CD4-positive, alpha-beta T cell treated with Interleukin-15 for 1 hour (primary cell): ENCODE measurements around the gene IP6K1.
A peak's percentile ranks its signal among the peaks of the same experiment; 100 is the strongest.

Experiments
- DNase-seq: peaks from one replicate; pipeline ENCODE4 v3.0.0-alpha.2; 2020

IP6K1 gene

DNA sequence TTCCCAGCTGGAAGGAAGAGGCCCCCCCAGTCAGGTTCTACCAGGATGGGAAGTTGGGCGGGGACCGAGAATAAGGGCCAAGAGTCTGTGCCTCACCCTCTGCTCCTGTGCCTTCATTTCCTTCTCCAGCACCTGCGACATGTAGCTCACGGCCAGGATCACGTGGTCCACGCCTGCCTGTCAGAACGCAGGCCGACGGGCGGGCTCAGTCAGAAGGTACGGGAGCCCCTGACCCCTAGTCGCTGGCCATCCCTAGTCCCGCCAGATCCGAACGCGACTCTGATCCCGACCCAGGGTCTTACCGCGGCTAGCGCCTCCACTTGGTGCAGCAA is 63.1 kb downstream of the IP6K1 start:
- DNase-seq = peak; percentile 63

DNA sequence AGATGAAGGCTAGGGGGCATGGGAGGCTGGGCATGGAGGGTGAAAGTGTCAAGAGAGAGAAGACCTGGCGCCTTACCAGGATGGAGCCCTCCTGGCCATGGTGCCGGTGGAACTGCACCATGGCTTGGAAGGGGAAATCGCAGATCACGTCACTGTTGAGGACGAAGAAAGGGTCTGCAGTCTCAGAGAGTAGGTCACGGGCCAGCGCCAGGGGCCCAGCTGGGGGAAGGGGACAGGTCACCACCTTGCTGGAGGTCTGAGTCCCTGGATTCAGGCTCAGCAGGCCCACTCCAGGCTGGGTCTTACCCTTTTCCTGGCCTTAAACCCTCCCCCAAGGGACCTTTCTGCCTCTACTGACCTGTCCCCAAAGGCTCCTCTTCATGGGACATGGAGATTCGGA is 63.4 kb downstream of the IP6K1 start:
- DNase-seq = peak; percentile 15

DNA sequence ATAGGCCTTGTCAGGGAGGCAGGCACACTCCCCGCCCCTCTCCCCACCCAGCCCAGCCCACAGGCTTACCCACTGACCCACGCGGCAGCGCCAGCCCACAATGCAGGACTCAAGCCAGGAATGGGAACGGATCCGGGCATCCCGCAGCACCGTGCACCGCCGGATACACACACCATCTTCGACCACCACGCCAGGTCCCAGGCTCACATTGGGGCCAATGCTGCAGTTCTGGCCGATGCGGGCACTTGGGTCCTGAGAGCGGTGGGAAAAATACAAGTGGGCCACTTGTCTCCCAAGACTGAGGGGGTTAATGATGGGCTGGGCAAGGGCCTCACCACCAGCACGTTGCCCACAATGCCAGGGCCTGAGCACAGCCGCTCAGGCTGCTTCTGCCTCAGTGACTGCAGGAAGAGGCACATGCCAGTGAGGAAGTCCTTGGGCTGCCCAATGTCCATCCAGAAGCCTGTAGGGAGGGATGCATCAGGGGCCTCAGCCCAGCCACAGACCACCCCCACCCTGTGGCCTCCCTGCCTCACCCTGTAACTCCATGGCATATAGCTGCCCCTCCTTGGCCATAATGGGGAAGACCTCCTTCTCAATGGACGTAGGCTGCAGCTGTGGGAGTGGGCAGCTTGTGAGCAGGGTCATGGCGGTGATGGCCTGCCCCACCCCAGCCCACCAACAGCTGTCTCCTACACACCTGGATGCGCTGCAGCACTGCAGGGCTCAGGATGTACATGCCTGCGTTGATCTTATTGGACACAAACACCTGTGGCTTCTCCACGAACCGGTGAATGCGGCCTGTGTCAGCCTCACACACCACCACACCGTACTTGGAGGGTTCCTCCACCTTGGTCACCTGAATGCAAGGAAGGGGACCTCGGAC is 64.2 kb downstream of the IP6K1 start:
- peak; percentile 10 for DNase-seq

DNA sequence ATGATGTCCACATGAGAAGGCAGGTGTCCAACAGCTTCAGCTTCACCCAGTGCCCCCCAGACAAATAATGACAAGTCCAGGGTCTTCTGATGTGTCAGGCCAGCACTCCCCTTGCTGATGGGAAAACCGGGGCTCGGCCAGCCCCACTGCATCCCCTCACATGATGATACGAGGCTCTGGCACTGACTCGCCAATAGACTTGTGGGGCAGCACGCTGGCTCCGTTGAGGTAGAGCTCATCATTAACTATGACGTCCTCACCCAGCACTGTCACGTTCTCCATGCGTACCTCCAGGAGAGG is 64.8 kb downstream of the IP6K1 start:
- no peak for DNase-seq

DNA sequence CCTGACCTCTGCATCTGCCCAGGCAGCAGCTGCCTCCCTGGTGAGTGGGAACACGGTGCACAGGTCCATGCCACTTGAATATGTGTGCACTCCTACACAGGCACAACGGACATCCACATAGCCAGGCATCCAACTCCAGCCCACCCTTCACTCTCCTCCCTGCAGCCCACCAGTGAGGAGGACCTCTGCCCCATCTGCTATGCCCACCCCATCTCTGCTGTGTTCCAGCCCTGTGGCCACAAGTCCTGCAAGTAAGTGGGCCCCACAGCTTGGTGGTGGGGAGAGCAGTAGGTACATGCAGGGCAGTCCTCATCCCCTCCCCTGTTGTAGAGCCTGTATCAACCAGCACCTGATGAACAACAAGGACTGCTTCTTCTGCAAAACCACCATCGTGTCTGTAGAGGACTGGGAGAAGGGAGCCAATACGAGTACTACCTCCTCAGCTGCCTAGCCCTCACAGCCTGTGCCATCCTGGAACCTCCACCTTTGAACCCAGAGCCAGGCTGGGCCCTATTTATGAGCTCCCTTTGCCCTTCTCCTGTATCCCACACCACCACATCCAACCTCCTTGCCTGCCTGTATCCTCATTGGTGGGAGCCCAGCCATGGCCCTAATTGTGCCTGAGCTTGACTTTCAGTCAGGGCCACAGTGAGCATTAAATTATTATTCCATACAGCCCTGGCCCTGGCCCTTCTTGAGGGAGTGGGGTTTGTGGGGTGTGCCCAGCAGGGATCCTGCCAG is 65.3 kb downstream of the IP6K1 start:
- no peak for DNase-seq

- DNase-seq = peak; percentile 90
Measured at GRCh38 chr3:49719214-49719884, 67.0 kb downstream of the IP6K1 start, which contains the start of gene AMIGO3. Gene AMIGO3 (minus strand): TSS chr3:49719684. CDS start chr3:49719465, 219 bp downstream.

GRCh38 chr3:49718858-49719213 is 67.5 kb downstream of the IP6K1 start:
- DNase-seq = no peak

- DNase-seq = no peak
Measured at GRCh38 chr3:49717959-49718857, 68.1 kb downstream of the IP6K1 start.

- peak; percentile 13 for DNase-seq
Measured at GRCh38 chr3:49717211-49717958, 69.0 kb downstream of the IP6K1 start.

- peak; percentile 4 for DNase-seq
Measured at GRCh38 chr3:49716691-49717210, 69.6 kb downstream of the IP6K1 start.

DNA sequence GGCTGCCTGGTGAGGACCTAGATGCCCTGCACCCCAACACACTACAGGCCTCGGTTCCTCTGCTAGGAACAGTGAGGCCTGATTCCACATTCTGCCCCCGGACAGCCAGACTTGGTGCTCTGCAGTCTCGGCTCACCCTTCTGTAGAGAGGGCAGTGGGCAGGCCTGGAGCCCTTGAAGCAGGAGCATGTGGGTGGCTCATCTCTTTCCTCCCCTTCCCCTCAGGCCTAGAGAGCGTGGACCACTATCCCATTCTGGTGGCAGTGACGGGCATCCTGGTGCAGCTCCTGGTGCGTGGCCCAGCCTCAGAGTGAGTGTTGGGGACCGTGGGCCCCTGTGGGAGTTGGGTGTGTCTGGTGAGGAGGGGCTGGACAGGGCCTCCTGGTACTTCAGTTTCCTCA is 70.2 kb downstream of the IP6K1 start:
- DNase-seq = no peak

GRCh38 chr3:49715611-49716121 is 70.7 kb downstream of the IP6K1 start:
- DNase-seq = peak; percentile 15

DNA sequence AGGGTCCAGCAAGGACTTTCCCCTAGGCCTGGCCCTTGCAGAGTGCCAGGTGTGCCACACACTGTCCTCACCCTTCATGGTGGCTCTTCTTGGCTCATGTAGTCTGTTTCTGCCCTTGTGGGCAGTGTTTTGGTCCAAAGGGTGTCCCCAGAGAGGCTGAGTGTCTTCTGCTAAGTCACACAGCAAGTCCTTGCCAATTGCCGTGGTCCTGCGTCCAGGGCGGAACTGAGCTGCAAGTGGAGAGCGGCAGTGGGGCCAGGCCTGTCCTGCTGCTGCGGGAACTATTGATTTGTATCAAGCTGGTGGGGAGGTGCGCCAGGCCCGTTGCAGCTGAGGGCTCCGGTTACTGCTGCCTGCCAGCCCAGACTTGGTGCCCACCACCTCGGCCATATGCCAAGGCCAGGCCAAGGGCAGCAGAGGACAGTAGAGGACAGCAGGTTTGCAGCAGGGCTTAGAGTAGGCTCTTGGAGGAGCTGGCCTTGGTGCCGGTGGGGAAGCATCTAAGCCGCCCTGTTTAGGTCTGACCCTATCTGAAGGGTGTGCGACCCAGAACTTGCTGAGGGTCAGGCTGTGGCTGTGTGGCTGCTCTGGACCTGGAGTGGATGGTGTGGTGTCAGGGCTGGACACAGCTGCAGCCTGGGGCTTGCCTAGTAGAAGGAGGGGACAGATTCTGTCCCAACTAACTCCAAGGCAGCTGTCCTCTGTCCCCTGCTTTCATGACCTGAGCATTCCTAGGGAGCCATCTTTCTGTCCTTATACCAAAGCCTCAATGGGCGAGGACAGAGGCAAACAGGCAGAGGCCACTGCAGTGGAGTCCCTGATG is 71.4 kb downstream of the IP6K1 start:
- DNase-seq = no peak

- DNase-seq = no peak
Measured at GRCh38 chr3:49713336-49714105, 72.8 kb downstream of the IP6K1 start.

GRCh38 chr3:49712631-49713317 is 73.6 kb downstream of the IP6K1 start:
- DNase-seq = no peak

- no peak for DNase-seq
Measured at GRCh38 chr3:49712166-49712565, 74.2 kb downstream of the IP6K1 start.

GRCh38 chr3:49711489-49711888 is 74.9 kb downstream of the IP6K1 start:
- DNase-seq = no peak

DNA sequence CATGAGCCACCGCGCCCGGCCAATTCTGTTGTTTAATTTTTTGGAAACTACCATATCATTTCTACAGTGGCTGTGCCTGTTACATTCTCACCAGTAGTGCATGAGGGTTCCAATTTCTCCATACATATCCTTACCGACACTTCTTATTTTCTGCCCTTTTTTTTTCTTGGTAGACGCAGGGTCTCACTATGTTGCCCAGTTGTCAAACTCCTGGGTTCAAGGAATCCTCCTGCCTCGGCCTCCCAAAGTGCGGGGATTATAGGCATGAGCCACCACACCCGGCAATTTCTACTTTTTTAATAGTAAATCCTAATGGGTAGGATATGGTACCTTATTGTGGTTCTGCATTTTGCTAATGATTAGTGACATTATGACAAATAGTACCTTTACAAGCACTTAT is 76.5 kb downstream of the IP6K1 start:
- DNase-seq = no peak

GRCh38 chr3:49707113-49707480 is 79.2 kb downstream of the IP6K1 start:
- no peak for DNase-seq
